ENCODE measurements around the gene LY6G6C.

LY6G6C gene

DNA sequence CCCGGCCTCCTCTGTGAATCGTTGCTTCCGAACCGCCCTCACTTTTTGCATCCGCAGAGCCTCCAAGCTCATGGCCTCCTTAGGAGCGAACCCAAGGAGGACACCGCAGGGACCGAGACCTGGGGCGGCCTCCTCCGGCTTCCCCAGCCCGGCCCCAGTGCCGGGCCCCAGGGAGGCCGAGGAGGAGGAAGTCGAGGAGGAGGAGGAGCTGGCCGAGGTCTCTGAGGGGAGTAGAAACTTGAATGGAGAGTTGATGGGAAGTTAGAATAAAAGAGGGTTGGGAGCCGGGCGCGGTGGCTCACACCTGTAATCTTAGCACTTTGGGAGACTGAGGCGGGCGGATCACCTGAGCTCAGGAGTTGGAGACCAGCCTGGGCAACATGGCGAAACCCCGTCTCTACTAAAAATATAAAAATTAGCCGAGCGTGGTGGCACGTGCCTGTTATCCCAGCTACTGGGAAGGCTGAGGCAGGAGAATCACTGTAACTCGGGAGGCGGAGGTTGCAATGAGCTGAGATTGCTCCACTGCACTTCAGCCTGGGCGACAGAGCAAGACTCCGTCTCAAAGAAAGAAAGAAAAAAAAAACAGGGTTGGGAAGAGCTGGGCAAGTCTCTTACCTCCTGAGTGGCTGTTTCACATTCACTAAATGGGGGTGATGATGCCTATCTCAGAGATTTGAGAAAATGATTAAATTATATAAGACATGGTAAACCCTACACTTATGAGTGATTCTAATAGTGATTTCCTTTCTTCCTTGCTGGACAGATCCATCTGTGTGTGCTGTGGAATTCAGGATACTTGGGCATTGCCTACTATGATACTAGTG lies 19.1 kb upstream of the LY6G6C start:
- peak overlapping the region; percentile 64 for H3K4me3 ChIP-seq (ENCODE audit: insufficient read length, low read depth)

DNA sequence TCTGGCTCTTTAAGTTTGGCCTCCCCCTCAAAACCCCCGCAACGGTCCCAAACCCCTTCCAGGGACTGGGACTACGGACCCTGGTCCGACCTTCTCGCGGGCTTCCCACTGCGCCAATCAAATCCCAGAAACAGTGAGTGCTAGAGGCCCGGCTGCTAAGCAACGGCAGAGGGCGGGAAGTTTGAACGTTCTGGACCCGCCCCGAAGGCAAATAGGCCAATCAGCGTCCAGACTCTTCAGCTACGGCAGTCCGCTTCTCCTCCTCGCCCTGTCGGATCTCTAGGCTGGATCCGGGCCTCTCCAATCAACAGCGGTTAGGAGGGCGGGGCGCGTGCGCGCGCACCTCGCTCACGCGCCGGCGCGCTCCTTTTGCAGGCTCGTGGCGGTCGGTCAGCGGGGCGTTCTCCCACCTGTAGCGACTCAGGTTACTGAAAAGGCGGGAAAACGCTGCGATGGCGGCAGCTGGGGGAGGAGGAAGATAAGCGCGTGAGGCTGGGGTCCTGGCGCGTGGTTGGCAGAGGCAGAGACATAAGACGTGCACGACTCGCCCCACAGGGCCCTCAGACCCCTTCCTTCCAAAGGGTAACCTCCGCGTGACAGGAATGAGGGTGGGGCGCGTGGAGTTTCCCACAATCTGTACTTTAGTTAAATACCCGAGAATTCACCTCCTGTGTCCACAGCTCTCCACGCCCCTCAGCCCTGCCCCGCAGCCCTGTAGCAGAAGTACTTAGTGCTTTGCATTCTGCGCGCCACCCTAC lies 18.3 kb upstream of the LY6G6C start, which contains the start of gene MSH5:
MSH5 (plus strand) TSS at position 367 of the 758 bp plus-strand sequence. CDS start 462 bp downstream, outside the sequence.
- peak; percentile 94 for DNase-seq (ENCODE audit: low read depth, low spot score)
- peaks cover 2% of the 10 kb centered on the region for H3K4me1 ChIP-seq (ENCODE audit: insufficient read depth, insufficient read length)
- H3K9ac ChIP-seq (ENCODE audit: insufficient read length, low read depth) = peak within 1 kb of the TSS; percentile 77
- H3K36me3 ChIP-seq (ENCODE audit: insufficient read depth, insufficient read length, low read length) = peaks cover 35% of the 10 kb centered on the region
- H3K9me3 ChIP-seq (ENCODE audit: insufficient read depth, low read length) = no peaks in the 10 kb centered on the region
- H3K27me3 ChIP-seq (ENCODE audit: insufficient read depth, insufficient read length) = no peaks in the 10 kb centered on the region
- TF ChIP-seq SUZ12 (IDR thresholded peaks at IDR 0.05; ENCODE audit: extremely low read depth, insufficient read depth, insufficient read length) (no peak), YY1 (IDR thresholded peaks at IDR 0.05; ENCODE audit: insufficient read depth, insufficient read length) (no peak)
- H3K4me3 ChIP-seq (ENCODE audit: insufficient read length, low read depth) = peak within 1 kb of the TSS; percentile 64

More for the DNA sequence above, 19.1 kb upstream of the LY6G6C start:
- DNase-seq (ENCODE audit: low read depth, low spot score) = no peak
- H3K4me1 ChIP-seq (ENCODE audit: insufficient read depth, insufficient read length) = peaks cover 2% of the 10 kb centered on the region
- peaks cover 35% of the 10 kb centered on the region for H3K36me3 ChIP-seq (ENCODE audit: insufficient read depth, insufficient read length, low read length)
- no peaks in the 10 kb centered on the region for H3K9me3 ChIP-seq (ENCODE audit: insufficient read depth, low read length)
- H3K9ac ChIP-seq (ENCODE audit: insufficient read length, low read depth) = peak overlapping the region; percentile 76
- TF ChIP-seq SUZ12 (IDR thresholded peaks at IDR 0.05; ENCODE audit: extremely low read depth, insufficient read depth, insufficient read length) = no peak
- TF ChIP-seq YY1 (IDR thresholded peaks at IDR 0.05; ENCODE audit: insufficient read depth, insufficient read length) = no peak
- TF ChIP-seq ZNF274 (IDR thresholded peaks at IDR 0.05; ENCODE audit: low read depth, low read length) = no peak
- no peaks in the 10 kb centered on the region for H3K27me3 ChIP-seq (ENCODE audit: insufficient read depth, insufficient read length)

DNA sequence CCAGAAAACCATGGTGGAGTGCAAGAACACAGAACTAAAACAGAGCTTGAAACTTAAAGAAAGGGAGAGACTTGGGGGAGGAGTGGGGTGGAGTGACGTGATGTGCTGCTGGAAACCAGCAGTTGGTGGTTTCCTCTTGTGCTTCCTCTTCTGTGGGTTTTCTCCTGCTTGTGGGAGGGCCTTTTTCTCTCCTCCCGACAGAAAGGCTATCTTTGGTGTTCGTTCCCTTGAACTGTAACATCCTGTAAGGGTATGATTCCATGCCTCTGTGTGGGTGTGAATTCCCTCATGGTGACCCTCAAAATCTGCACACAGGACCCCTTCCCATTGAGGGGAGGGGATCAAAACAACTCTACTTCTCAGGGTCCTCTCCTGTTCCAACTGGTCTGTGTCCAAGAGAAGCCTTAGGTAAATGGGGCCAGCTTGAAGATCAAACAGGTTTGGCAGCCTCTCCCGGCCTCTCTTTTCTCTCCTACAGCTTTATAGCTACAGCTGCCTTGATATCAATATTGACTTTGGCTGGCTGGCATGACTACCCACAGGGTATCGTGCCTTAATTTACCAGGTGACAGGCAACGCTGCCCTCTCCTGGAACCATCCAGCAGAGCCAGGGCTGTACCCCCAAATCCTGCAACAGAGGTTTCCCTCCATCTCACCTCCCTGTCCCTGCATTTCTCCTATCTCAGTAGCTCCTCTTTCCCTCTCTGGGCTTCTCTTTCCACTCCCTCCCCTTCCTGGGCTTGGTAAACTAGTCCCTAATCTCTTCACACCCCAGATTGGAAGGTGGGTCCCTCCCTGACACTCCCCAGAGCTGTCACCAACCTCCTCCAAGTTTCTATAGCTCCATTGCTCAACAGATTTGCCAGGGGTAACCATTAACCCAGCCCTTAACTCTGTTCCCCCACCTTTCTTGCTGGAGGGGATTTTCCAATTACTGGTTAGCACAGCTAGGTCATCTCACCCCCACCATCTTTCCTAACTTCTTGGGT lies 16.7 kb upstream of the LY6G6C start:
- no peaks in the 10 kb centered on the region for H3K27me3 ChIP-seq (ENCODE audit: insufficient read depth, insufficient read length)
- H3K9ac ChIP-seq (ENCODE audit: insufficient read length, low read depth) = peak overlapping the region; percentile 61
- H3K36me3 ChIP-seq (ENCODE audit: insufficient read depth, insufficient read length, low read length) = peaks cover 35% of the 10 kb centered on the region
- peaks cover 2% of the 10 kb centered on the region for H3K4me1 ChIP-seq (ENCODE audit: insufficient read depth, insufficient read length)
- TF ChIP-seq SUZ12 (IDR thresholded peaks at IDR 0.05; ENCODE audit: extremely low read depth, insufficient read depth, insufficient read length) (no peak), ZNF274 (IDR thresholded peaks at IDR 0.05; ENCODE audit: low read depth, low read length) (no peak), YY1 (IDR thresholded peaks at IDR 0.05; ENCODE audit: insufficient read depth, insufficient read length) (no peak)
- DNase-seq (ENCODE audit: low read depth, low spot score) = no peak
- no peaks in the 10 kb centered on the region for H3K9me3 ChIP-seq (ENCODE audit: insufficient read depth, low read length)
- no peak overlapping the region for H3K4me3 ChIP-seq (ENCODE audit: insufficient read length, low read depth)

DNA sequence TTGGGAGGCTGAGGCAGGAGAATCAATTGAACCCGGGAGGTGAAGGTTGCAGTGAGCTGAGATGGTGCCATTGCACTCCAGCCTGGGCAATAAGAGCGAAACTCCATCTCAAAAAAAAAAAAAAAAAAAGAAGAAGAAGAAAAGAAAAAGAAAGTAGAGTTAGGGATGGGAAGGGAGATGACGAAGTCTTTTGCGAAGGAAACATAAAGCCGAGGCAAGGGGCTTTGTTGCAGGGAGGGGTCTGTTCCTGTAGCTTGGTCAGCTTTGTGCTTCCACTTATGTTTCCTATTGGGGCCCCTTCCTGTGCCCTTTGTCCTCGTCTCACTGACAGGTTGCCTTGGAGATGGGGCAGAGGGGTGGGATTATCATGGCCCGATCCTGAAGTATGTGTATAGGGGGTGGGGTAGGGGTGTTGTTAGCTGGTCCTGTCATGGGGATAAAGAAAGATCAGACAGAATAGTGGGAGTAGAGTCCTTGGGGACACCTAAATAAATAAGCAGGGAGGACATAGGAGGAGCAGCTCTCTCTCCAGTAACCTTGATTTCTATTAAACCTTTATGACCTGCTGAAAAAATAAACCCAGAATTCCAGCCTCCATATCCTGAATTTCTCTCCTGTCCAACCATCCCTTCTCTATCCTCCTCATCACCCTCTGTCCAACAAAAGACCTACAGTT lies 15.9 kb upstream of the LY6G6C start:
- Histone ChIP-seq H3K9me3 (ENCODE audit: insufficient read depth, low read length) (no peaks in the 10 kb centered on the region), H3K9ac (ENCODE audit: insufficient read length, low read depth) (no peak overlapping the region), H3K4me1 (ENCODE audit: insufficient read depth, insufficient read length) (peaks cover 2% of the 10 kb centered on the region), H3K36me3 (ENCODE audit: insufficient read depth, insufficient read length, low read length) (peaks cover 35% of the 10 kb centered on the region), H3K4me3 (ENCODE audit: insufficient read length, low read depth) (no peak overlapping the region), H3K27me3 (ENCODE audit: insufficient read depth, insufficient read length) (no peaks in the 10 kb centered on the region)
- DNase-seq (ENCODE audit: low read depth, low spot score) = no peak
- TF ChIP-seq ZNF274 (IDR thresholded peaks at IDR 0.05; ENCODE audit: low read depth, low read length) = no peak
- TF ChIP-seq YY1 (IDR thresholded peaks at IDR 0.05; ENCODE audit: insufficient read depth, insufficient read length) = no peak
- no peak for TF ChIP-seq SUZ12 (IDR thresholded peaks at IDR 0.05; ENCODE audit: extremely low read depth, insufficient read depth, insufficient read length)

DNA sequence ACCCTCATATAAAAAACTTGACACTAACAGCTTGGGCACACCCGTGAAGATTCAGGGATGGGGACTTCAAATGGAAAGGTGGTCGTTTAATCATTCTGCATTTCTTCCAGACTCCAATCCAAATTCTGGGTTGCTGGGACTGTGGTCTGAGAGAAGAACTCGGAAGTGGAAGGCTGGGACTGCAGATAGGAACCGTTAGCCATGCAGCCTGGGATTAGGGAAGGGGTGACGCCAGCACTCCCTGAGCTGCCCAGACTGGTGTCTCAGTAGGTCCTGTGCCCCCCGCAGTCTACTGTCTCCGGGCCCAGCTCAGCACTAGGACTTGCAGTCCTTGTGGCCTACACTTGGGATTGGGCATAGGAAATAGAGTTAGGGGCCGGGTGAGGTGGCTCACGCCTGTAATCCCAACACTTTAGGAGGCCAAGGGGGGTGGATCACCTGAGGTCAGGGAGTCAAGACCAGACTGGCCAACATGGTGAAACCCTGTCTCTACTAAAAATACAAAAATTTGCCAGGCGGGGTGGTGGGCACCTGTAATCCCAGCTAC lies 15.3 kb upstream of the LY6G6C start:
- H3K9me3 ChIP-seq (ENCODE audit: insufficient read depth, low read length) = no peaks in the 10 kb centered on the region
- peaks cover 36% of the 10 kb centered on the region for H3K36me3 ChIP-seq (ENCODE audit: insufficient read depth, insufficient read length, low read length)
- H3K4me1 ChIP-seq (ENCODE audit: insufficient read depth, insufficient read length) = peaks cover 2% of the 10 kb centered on the region
- no peak for DNase-seq (ENCODE audit: low read depth, low spot score)
- H3K4me3 ChIP-seq (ENCODE audit: insufficient read length, low read depth) = peak overlapping the region; percentile 94
- H3K27me3 ChIP-seq (ENCODE audit: insufficient read depth, insufficient read length) = no peaks in the 10 kb centered on the region
- TF ChIP-seq ZNF274 (IDR thresholded peaks at IDR 0.05; ENCODE audit: low read depth, low read length) (no peak), YY1 (IDR thresholded peaks at IDR 0.05; ENCODE audit: insufficient read depth, insufficient read length) (no peak), SUZ12 (IDR thresholded peaks at IDR 0.05; ENCODE audit: extremely low read depth, insufficient read depth, insufficient read length) (no peak)
- H3K9ac ChIP-seq (ENCODE audit: insufficient read length, low read depth) = peak overlapping the region; percentile 37
